RCC 7860 (cell line): ENCODE results near the gene KLHL10.
A peak's percentile ranks its signal among the peaks of the same experiment; 100 is the strongest.
"Not testable (repeated sequence)": the region's sequence is repeated elsewhere in the genome, so short reads cannot be mapped to it uniquely, and the experiment has no call there.

Experiments used
- DNase-seq: peaks from one replicate; pipeline ENCODE4 v3.0.0-alpha.2; 2015; ENCODE audit warnings: low spot score
- FAIRE-seq: peaks from 2 replicates; lab custom pipeline; 2012; peaks lifted over from hg19 to GRCh38; lab: Jason Lieb, UNC

The KLHL10 gene

GRCh38 chr17:41813152-41813680 is 24.4 kb upstream of the KLHL10 start:
- no peak for DNase-seq
- no peak for FAIRE-seq

- DNase-seq (no peak), FAIRE-seq (no peak)
These were observed 23.9 kb upstream of the KLHL10 start for GRCh38 chr17:41813699-41814124.

- DNase-seq (peak; percentile 81), FAIRE-seq (peak; percentile 88)
These were observed 23.4 kb upstream of the KLHL10 start for GRCh38 chr17:41814195-41814594.

- no peak for FAIRE-seq
- no peak for DNase-seq
These were observed 20.8 kb upstream of the KLHL10 start for GRCh38 chr17:41816637-41817320.

GRCh38 chr17:41818024-41818423 is 19.6 kb upstream of the KLHL10 start:
- no peak for FAIRE-seq

GRCh38 chr17:41821776-41822175 is 15.8 kb upstream of the KLHL10 start:
- FAIRE-seq (no peak), DNase-seq (no peak)

More at GRCh38 chr17:41818024-41818423, 19.6 kb upstream of the KLHL10 start:
- no peak for DNase-seq

GRCh38 chr17:41822216-41823140 is 15.1 kb upstream of the KLHL10 start:
- DNase-seq (no peak), FAIRE-seq (no peak)

GRCh38 chr17:41823141-41823524 is 14.5 kb upstream of the KLHL10 start:
- FAIRE-seq: no peak
- DNase-seq: no peak

- DNase-seq (no peak), FAIRE-seq (no peak)
These were observed 14.0 kb upstream of the KLHL10 start for GRCh38 chr17:41823580-41823979.

GRCh38 chr17:41824086-41824485 is 13.5 kb upstream of the KLHL10 start:
- no peak for FAIRE-seq

GRCh38 chr17:41825175-41825845 is 12.3 kb upstream of the KLHL10 start:
- DNase-seq (no peak), FAIRE-seq (no peak)

More at GRCh38 chr17:41824086-41824485, 13.5 kb upstream of the KLHL10 start:
- no peak for DNase-seq

- not testable (repeated sequence) for DNase-seq, FAIRE-seq
These were observed 7.7 kb upstream of the KLHL10 start for GRCh38 chr17:41829961-41830360.

GRCh38 chr17:41835214-41835799 is 2.3 kb upstream of the KLHL10 start:
- FAIRE-seq: no peak
- DNase-seq: no peak

GRCh38 chr17:41835800-41836549 is 1.6 kb upstream of the KLHL10 start, which contains the start of gene NT5C3B:
NT5C3B (minus strand) TSS chr17:41836232; CDS start chr17:41836193, 39 bp downstream.
- DNase-seq (peak; percentile 34), FAIRE-seq (no peak)

- FAIRE-seq: no peak
- no peak for DNase-seq
These were observed 952 bp upstream of the KLHL10 start for GRCh38 chr17:41836550-41837196.

- FAIRE-seq, DNase-seq: not testable (repeated sequence)
These were observed 1.8 kb downstream of the KLHL10 start for GRCh38 chr17:41839448-41839847.

- not testable (repeated sequence) for DNase-seq, FAIRE-seq
These were observed 3.2 kb downstream of the KLHL10 start for GRCh38 chr17:41840781-41841180.

GRCh38 chr17:41844971-41845370 is 7.3 kb downstream of the KLHL10 start:
- FAIRE-seq: no peak
- DNase-seq: no peak

GRCh38 chr17:41848788-41849187 is 11.2 kb downstream of the KLHL10 start:
- no peak for DNase-seq
- FAIRE-seq: no peak
